VCaP (cell line): ENCODE measurements around the gene GPR146.
A peak's percentile ranks its signal among the peaks of the same experiment; 100 is the strongest.

Experiments used
- H3K27ac ChIP-seq: fragments of 450-650 bp; 2 replicates; pipeline ENCODE4 v1.5.1; 2017
- TF ChIP-seq, protein P1 (sequence below): fragments of 450-650 bp; conservative IDR thresholded peaks from 2 replicates; pipeline ENCODE4 v1.5.1; 2017; ENCODE audit warnings: mild to moderate bottlenecking, moderate library complexity

GPR146 gene

DNA sequence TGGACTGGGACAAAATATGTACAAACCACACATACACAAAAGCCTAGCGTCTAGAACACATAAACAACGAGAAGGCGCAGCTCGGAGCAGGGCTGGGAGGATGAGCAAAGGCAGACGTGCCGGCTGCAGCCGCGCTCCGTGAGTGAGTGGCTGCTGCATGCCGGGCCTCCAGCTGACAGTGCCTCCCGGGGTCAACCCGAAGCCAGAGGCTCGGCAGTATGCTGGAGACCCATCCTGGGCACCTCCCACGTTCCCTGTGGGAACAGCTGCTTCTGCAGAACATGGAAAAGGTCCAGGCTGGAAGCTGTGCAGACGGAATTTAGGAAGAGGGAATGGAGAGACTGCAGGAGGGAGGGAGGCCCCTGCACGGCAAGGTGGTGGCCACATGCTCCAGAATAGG lies 3.6 kb upstream of the GPR146 start:
- H3K27ac ChIP-seq, result no peak overlapping the region
- TF ChIP-seq, protein P1, sequence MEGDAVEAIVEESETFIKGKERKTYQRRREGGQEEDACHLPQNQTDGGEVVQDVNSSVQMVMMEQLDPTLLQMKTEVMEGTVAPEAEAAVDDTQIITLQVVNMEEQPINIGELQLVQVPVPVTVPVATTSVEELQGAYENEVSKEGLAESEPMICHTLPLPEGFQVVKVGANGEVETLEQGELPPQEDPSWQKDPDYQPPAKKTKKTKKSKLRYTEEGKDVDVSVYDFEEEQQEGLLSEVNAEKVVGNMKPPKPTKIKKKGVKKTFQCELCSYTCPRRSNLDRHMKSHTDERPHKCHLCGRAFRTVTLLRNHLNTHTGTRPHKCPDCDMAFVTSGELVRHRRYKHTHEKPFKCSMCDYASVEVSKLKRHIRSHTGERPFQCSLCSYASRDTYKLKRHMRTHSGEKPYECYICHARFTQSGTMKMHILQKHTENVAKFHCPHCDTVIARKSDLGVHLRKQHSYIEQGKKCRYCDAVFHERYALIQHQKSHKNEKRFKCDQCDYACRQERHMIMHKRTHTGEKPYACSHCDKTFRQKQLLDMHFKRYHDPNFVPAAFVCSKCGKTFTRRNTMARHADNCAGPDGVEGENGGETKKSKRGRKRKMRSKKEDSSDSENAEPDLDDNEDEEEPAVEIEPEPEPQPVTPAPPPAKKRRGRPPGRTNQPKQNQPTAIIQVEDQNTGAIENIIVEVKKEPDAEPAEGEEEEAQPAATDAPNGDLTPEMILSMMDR, result no peak

- peak overlapping the region; percentile 96 for H3K27ac ChIP-seq
- TF ChIP-seq, protein P1, result no peak
These were observed 2.5 kb upstream of the GPR146 start for GRCh38 chr7:1041551-1042491.

DNA sequence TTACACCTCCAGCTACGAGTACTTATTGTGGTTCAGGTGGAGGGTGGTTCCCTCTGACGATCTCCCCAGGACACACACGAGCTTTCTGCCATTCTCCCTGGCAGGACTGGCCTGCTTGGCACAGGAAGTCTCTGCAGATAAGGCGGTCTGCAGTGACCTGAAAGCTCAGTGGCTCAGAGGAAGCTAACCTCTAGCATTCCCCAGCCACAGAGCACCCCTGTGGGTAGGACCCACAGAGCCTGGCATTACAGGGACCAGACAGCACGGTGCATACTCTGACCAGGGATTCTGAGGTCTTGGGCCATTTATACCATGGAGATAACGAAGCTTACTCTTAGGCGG lies 1.9 kb upstream of the GPR146 start:
- TF ChIP-seq, protein P1, result no peak
- H3K27ac ChIP-seq, result peak overlapping the region; percentile 96

GRCh38 chr7:1043552-1044188 lies 676 bp upstream of the GPR146 start:
- H3K27ac ChIP-seq, result peak overlapping the region; percentile 96
- TF ChIP-seq, protein P1, result no peak

DNA sequence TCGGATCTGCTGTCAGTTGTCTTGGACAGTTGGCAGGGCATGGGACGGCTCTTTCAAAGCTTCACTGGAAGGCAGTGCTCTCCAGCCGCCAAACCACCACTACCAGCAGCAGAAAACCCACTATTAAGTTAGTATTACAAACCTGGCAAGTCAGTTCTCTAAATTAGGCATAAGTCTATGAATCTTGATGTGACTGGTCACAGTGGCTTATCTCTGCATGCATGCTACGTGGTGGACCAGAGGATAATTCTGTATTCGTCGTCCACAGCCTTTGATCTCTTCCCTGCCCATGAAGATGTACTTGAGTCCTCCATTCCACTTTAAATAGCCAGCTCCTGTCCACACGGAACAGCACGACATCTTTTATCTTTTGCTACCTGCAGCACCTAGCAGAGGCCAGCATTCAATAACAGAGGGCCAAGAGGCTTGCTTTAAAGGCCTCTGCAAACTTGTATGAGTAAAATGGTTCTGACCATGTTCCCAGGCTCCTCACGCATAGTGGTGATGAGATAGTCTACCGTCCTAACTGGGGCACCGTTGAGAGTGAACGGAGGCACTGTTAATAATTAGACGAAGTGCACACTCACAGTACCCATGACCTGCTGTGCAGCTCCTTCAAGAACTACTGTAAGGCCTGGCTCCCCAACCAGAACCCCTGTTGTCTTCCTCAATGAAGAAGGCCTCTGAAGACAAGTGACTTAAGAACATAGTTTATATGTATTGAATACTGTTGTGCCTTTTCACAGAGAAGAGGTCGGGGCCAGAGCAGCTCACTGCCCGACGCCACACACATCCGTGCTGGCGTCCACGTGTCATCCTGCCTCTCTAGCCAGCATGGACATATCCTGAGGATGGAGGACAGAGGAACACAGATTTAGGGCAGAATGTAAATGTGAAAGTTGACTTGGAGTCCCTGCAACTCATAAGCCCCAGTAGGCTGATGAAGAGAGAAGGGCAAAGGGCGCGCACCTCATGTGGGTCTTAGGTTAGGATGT lies 1.0 kb downstream of the GPR146 start:
- TF ChIP-seq, protein P1, result peak; percentile 22; the same call in 1 of the 2 replicates
- H3K27ac ChIP-seq, result peak overlapping the region; percentile 96

GRCh38 chr7:1046722-1047679 lies 2.7 kb downstream of the GPR146 start:
- TF ChIP-seq, protein P1, result no peak
- peak overlapping the region; percentile 96 for H3K27ac ChIP-seq
